ENCODE results near the gene PHEX. TPM values are rescaled to one million over a fixed set of nuclear protein-coding genes. Genes with fewer than 3 reads are reported as not detected.

PHEX gene
- total RNA-seq, 1 experiment from 2014 or later, result 0.27 TPM

DNA sequence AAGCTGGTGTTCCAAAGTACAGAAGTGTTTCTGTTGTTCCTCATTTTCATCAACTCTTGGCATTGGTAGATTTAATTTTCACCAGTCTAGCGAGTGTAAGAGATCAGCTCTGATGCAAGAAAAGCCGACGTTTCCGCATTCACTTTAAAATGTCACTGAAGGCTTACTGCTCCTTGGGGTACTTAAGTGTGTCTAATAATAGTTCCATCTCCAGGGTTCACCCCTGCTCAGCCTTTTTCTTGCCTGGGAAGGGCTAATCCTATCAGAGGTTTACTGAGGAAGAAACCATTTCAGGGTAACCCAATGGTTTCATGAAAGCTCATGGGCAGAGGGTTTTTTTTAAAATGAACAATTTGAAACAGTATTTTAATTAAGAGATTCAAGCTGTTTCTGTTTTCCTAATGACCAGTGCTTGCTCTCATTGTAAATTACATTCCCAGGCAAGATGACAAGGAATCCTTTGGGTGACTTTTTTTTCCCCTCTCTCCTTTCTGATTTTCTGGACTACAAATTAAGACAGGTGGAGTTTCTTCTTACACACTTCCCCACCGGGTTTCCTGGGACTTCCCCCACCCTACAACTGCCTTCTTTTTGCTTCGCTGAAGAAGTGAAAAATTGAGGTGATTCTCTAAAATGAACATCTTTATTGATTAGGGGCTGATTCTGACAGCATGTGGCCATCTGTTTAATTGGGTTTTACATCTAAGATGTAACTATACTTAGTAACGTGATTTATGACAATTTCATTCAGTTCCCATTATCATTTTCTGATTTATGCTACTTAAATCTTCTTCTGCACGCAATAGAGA, 161.9 kb downstream of the PHEX start:
- ATAC-seq (no peak), DNase-seq (ENCODE audit: low read depth, low spot score) (no peak)
- Histone ChIP-seq H3K9me3 (ENCODE audit: control insufficient read depth in 1 of 2, insufficient read depth in 1 of 2, low read depth in 1 of 2, low read length in 2 of 2) (no peaks in the 10 kb centered on the region), H3K4me2 (ENCODE audit: low read length) (no peak overlapping the region), H3K9ac (ENCODE audit: low read length) (no peak overlapping the region), H3K79me2 (ENCODE audit: insufficient read depth, low read length) (no peaks in the 10 kb centered on the region), H3K4me3 (replicated peaks in 1 of 2; ENCODE audit: low read depth in 1 of 2, low read length in 2 of 2) (no peak overlapping the region), H2AFZ (ENCODE audit: low read depth, low read length, poor library complexity, severe bottlenecking) (no peak overlapping the region), H3K9me2 (ENCODE audit: insufficient read depth) (no peaks in the 10 kb centered on the region), H3K27me3 (ENCODE audit: insufficient read depth, low read length) (no peaks in the 10 kb centered on the region), H3K36me3 (ENCODE audit: control insufficient read depth in 1 of 2, insufficient read depth in 2 of 2, low read length in 2 of 2) (no peaks in the 10 kb centered on the region), H3K27ac (ENCODE audit: low read depth, low read length) (no peak overlapping the region), H3K4me1 (ENCODE audit: control insufficient read depth in 1 of 2, insufficient read depth in 2 of 2, low read length in 2 of 2) (no peaks in the 10 kb centered on the region), H4K20me1 (ENCODE audit: insufficient read depth) (no peaks in the 10 kb centered on the region)
- ChIA-PET RAD21 (ENCODE audit: low non-redundant PET in 1 of 2, low total read pairs in 2 of 2, uncharacterized antibody in 2 of 2, unreplicated experiment in 2 of 2) (no interaction called here), POLR2A (no interaction called here), CTCF (no interaction called here)
- TF ChIP-seq CEBPB (IDR thresholded peaks at IDR 0.05; ENCODE audit: low read depth), result no peak
- intact Hi-C loops (cut with micrococcal nuclease), result no loop called here
- BruUV-seq (replicated peaks), result no TSS peak

DNA sequence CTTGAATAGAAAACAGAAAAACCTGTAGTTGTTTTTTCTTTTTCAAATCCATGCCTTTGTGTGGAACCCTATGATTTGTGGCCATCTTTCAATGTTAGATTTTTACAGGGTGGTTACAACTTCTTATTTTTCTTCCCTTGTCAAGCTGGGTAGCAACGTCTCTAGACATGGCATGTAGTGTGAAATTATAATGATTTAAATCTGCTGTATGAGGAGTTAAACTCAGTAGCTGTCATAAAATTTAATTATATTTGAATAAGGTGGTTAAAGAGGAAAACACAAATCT, 162.5 kb downstream of the PHEX start:
- no peaks in the 10 kb centered on the region for H3K4me1 ChIP-seq (ENCODE audit: control insufficient read depth in 1 of 2, insufficient read depth in 2 of 2, low read length in 2 of 2)
- no peak for DNase-seq (ENCODE audit: low read depth, low spot score)
- ChIA-PET CTCF (no interaction called here), POLR2A (no interaction called here), RAD21 (ENCODE audit: low non-redundant PET in 1 of 2, low total read pairs in 2 of 2, uncharacterized antibody in 2 of 2, unreplicated experiment in 2 of 2) (no interaction called here)
- H3K4me3 ChIP-seq (replicated peaks in 1 of 2; ENCODE audit: low read depth in 1 of 2, low read length in 2 of 2), result no peak overlapping the region
- ATAC-seq, result no peak
- no peak overlapping the region for H3K4me2 ChIP-seq (ENCODE audit: low read length)
- H3K9me2 ChIP-seq (ENCODE audit: insufficient read depth), result no peaks in the 10 kb centered on the region
- no peaks in the 10 kb centered on the region for H3K79me2 ChIP-seq (ENCODE audit: insufficient read depth, low read length)
- no peak overlapping the region for H3K27ac ChIP-seq (ENCODE audit: low read depth, low read length)
- no peak overlapping the region for H2AFZ ChIP-seq (ENCODE audit: low read depth, low read length, poor library complexity, severe bottlenecking)
- BruUV-seq (replicated peaks), result no TSS peak
- no peak overlapping the region for H3K9ac ChIP-seq (ENCODE audit: low read length)
- no peaks in the 10 kb centered on the region for H4K20me1 ChIP-seq (ENCODE audit: insufficient read depth)
- no peaks in the 10 kb centered on the region for H3K36me3 ChIP-seq (ENCODE audit: control insufficient read depth in 1 of 2, insufficient read depth in 2 of 2, low read length in 2 of 2)
- no peaks in the 10 kb centered on the region for H3K27me3 ChIP-seq (ENCODE audit: insufficient read depth, low read length)
- H3K9me3 ChIP-seq (ENCODE audit: control insufficient read depth in 1 of 2, insufficient read depth in 1 of 2, low read depth in 1 of 2, low read length in 2 of 2), result no peaks in the 10 kb centered on the region
- intact Hi-C loops (cut with micrococcal nuclease), result no loop called here
- TF ChIP-seq EZH2 (IDR thresholded peaks at IDR 0.05) (no peak), TCF7L2 (IDR thresholded peaks at IDR 0.05; ENCODE audit: borderline replicate concordance, extremely low read depth, insufficient read depth, insufficient read length) (no peak), SRF (IDR thresholded peaks at IDR 0.05; ENCODE audit: low read depth) (no peak), EGR1 (IDR thresholded peaks at IDR 0.05; ENCODE audit: low read depth) (no peak), POLR2A (IDR thresholded peaks at IDR 0.05; ENCODE audit: borderline replicate concordance, extremely low read depth, insufficient read depth, insufficient read length) (no peak), JUND (IDR thresholded peaks at IDR 0.05) (no peak), CBX3 (IDR thresholded peaks at IDR 0.05; ENCODE audit: low read depth) (no peak), CEBPB (IDR thresholded peaks at IDR 0.05; ENCODE audit: low read depth) (no peak), EZH2phosphoT487 (IDR thresholded peaks at IDR 0.05; ENCODE audit: borderline replicate concordance) (no peak), SP1 (IDR thresholded peaks at IDR 0.05; ENCODE audit: low read depth) (no peak), FOSL1 (IDR thresholded peaks at IDR 0.05; ENCODE audit: low read depth) (no peak), RAD21 (IDR thresholded peaks at IDR 0.05; ENCODE audit: low read depth) (no peak), POLR2AphosphoS5 (IDR thresholded peaks at IDR 0.05; ENCODE audit: low read depth, low read length) (no peak)
- TF ChIP-seq, protein P1, sequence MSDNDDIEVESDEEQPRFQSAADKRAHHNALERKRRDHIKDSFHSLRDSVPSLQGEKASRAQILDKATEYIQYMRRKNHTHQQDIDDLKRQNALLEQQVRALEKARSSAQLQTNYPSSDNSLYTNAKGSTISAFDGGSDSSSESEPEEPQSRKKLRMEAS (IDR thresholded peaks at IDR 0.05), result no peak
- TF ChIP-seq, protein P2, sequence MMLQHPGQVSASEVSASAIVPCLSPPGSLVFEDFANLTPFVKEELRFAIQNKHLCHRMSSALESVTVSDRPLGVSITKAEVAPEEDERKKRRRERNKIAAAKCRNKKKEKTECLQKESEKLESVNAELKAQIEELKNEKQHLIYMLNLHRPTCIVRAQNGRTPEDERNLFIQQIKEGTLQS (IDR thresholded peaks at IDR 0.05), result no peak
- TF ChIP-seq, protein P3, sequence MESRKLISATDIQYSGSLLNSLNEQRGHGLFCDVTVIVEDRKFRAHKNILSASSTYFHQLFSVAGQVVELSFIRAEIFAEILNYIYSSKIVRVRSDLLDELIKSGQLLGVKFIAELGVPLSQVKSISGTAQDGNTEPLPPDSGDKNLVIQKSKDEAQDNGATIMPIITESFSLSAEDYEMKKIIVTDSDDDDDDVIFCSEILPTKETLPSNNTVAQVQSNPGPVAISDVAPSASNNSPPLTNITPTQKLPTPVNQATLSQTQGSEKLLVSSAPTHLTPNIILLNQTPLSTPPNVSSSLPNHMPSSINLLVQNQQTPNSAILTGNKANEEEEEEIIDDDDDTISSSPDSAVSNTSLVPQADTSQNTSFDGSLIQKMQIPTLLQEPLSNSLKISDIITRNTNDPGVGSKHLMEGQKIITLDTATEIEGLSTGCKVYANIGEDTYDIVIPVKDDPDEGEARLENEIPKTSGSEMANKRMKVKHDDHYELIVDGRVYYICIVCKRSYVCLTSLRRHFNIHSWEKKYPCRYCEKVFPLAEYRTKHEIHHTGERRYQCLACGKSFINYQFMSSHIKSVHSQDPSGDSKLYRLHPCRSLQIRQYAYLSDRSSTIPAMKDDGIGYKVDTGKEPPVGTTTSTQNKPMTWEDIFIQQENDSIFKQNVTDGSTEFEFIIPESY (IDR thresholded peaks at IDR 0.05; ENCODE audit: extremely low read depth, insufficient replicate concordance, low read length), result no peak
- TF ChIP-seq, protein P4, sequence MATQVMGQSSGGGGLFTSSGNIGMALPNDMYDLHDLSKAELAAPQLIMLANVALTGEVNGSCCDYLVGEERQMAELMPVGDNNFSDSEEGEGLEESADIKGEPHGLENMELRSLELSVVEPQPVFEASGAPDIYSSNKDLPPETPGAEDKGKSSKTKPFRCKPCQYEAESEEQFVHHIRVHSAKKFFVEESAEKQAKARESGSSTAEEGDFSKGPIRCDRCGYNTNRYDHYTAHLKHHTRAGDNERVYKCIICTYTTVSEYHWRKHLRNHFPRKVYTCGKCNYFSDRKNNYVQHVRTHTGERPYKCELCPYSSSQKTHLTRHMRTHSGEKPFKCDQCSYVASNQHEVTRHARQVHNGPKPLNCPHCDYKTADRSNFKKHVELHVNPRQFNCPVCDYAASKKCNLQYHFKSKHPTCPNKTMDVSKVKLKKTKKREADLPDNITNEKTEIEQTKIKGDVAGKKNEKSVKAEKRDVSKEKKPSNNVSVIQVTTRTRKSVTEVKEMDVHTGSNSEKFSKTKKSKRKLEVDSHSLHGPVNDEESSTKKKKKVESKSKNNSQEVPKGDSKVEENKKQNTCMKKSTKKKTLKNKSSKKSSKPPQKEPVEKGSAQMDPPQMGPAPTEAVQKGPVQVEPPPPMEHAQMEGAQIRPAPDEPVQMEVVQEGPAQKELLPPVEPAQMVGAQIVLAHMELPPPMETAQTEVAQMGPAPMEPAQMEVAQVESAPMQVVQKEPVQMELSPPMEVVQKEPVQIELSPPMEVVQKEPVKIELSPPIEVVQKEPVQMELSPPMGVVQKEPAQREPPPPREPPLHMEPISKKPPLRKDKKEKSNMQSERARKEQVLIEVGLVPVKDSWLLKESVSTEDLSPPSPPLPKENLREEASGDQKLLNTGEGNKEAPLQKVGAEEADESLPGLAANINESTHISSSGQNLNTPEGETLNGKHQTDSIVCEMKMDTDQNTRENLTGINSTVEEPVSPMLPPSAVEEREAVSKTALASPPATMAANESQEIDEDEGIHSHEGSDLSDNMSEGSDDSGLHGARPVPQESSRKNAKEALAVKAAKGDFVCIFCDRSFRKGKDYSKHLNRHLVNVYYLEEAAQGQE (IDR thresholded peaks at IDR 0.05; ENCODE audit: low read depth), result no peak

Measured in HCT116 (cell line).